ENCODE results near the gene TLR2. TPM values are rescaled to one million over a fixed set of nuclear protein-coding genes. Genes with fewer than 3 reads are reported as not detected.

Gene TLR2
- total and polyA plus RNA-seq, 2 experiments from 2014 or later = 0.63 to 1.2 TPM

DNA sequence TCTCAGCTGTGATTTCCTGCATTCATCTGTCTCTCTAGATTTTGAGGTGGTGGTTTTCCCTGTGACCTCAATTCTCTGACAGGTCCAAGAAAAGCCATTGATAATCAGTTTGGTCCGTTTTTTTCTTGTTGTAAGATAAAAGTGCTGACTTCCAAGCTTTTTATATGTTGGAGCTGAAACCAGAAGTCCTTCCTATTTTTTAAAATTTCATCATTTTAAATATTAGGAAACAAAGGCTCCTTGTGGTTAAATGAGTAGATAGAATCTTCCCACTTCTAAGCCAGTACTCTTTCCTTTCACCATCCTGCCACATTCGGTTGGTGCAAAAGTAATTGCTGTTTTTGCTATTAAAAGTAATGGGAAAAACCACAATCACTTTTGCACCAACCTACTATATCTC lies 57.5 kb downstream of the TLR2 start:
- Histone ChIP-seq H3K36me3 (ENCODE audit: insufficient read depth) (no peaks in the 10 kb centered on the region; the same call in 1 of the 2 replicates), H3K79me2 (replicated peaks; ENCODE audit: insufficient read depth) (no peaks in the 10 kb centered on the region), H3K4me1 (ENCODE audit: insufficient read depth) (no peaks in the 10 kb centered on the region), H4K20me1 (replicated peaks; ENCODE audit: insufficient read depth) (no peaks in the 10 kb centered on the region; the same call in 1 of the 2 replicates), H3K4me2 (no peak overlapping the region), H3K4me3 (no peak overlapping the region), H3K27me3 (ENCODE audit: insufficient read depth) (no peaks in the 10 kb centered on the region), H3F3A (replicated peaks; ENCODE audit: low read depth) (no peaks in the 10 kb centered on the region), H3K27ac (ENCODE audit: low read depth) (no peak overlapping the region), H3K9me2 (ENCODE audit: insufficient read depth) (0 out of 2 replicates have a peak, but pooled peaks cover 4% of the 10 kb centered on the region), H2AFZ (no peak overlapping the region)
- H3K27me3 Mint-ChIP-seq (ENCODE audit: insufficient read depth, low read depth, poor library complexity) = peaks cover 4% of the 10 kb centered on the region
- H3K9me3 Mint-ChIP-seq = peaks cover 6% of the 10 kb centered on the region; the same call in 1 of the 3 replicates
- TF ChIP-seq JUNB (IDR thresholded peaks at IDR 0.05; ENCODE audit: unreplicated experiment) (no peak), ZNF114 (CRISPR knock-in tag; IDR thresholded peaks at IDR 0.05) (no peak)
- no peak overlapping the region for H3K4me3 Mint-ChIP-seq
- H3K27ac Mint-ChIP-seq = no peak overlapping the region
- ATAC-seq (no peak), DNase-seq (ENCODE audit: low spot score) (no peak)
- H3K36me3 Mint-ChIP-seq (ENCODE audit: low read depth) = peaks cover 21% of the 10 kb centered on the region
- no peaks in the 10 kb centered on the region for H3K4me1 Mint-ChIP-seq

DNA sequence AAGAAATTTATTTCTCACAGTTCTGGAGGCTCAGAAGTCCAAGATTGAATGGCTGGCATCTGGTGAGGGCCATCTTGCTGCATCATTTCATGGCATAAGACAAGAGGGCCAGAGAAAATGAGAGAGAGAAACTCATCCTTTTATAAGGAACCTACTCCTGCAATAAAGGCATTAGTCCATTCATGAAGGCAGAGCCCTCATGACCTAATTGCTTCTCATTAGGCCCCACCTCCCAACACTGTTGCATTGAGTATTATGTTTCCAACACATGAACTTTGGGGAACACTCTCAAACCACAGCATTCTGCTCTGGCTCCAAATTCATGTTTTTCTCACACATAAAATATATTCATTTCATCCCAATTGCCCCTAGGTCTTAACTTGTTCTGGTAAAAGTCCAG lies 61.6 kb downstream of the TLR2 start:
- DNase-seq (ENCODE audit: low spot score) (no peak), ATAC-seq (no peak)
- peaks cover 19% of the 10 kb centered on the region for H3K36me3 Mint-ChIP-seq (ENCODE audit: low read depth)
- H3K4me2 ChIP-seq = no peak overlapping the region
- H3K4me3 ChIP-seq = no peak overlapping the region
- no peak overlapping the region for H3K27ac ChIP-seq (ENCODE audit: low read depth)
- H3K4me1 Mint-ChIP-seq = 0 out of 3 replicates have a peak, but pooled peaks cover 2% of the 10 kb centered on the region
- no peaks in the 10 kb centered on the region for H3K4me1 ChIP-seq (ENCODE audit: insufficient read depth)
- H3K36me3 ChIP-seq (ENCODE audit: insufficient read depth) = no peaks in the 10 kb centered on the region; the same call in 1 of the 2 replicates
- H3K27ac Mint-ChIP-seq = no peak overlapping the region
- H4K20me1 ChIP-seq (replicated peaks; ENCODE audit: insufficient read depth) = no peaks in the 10 kb centered on the region
- peaks cover 6% of the 10 kb centered on the region; the same call in 1 of the 3 replicates for H3K9me3 Mint-ChIP-seq
- no peaks in the 10 kb centered on the region for H3K27me3 ChIP-seq (ENCODE audit: insufficient read depth)
- no peak overlapping the region for H3K4me3 Mint-ChIP-seq
- H2AFZ ChIP-seq = no peak overlapping the region
- H3K9me2 ChIP-seq (ENCODE audit: insufficient read depth) = 0 out of 2 replicates have a peak, but pooled peaks cover 4% of the 10 kb centered on the region
- H3K79me2 ChIP-seq (replicated peaks; ENCODE audit: insufficient read depth) = no peaks in the 10 kb centered on the region
- no peaks in the 10 kb centered on the region for H3F3A ChIP-seq (replicated peaks; ENCODE audit: low read depth)
- H3K27me3 Mint-ChIP-seq (ENCODE audit: insufficient read depth, low read depth, poor library complexity) = peaks cover under 1% of the 10 kb centered on the region
- no peak for TF ChIP-seq JUNB (IDR thresholded peaks at IDR 0.05; ENCODE audit: unreplicated experiment)
- no peak for TF ChIP-seq STAT1 (IDR thresholded peaks at IDR 0.05; ENCODE audit: unreplicated experiment)
- TF ChIP-seq POLR2AphosphoS5 (IDR thresholded peaks at IDR 0.05; ENCODE audit: low read depth) = no peak
- TF ChIP-seq EZH2 (IDR thresholded peaks at IDR 0.05; ENCODE audit: low read depth, unreplicated experiment) = no peak
- TF ChIP-seq, protein P1, sequence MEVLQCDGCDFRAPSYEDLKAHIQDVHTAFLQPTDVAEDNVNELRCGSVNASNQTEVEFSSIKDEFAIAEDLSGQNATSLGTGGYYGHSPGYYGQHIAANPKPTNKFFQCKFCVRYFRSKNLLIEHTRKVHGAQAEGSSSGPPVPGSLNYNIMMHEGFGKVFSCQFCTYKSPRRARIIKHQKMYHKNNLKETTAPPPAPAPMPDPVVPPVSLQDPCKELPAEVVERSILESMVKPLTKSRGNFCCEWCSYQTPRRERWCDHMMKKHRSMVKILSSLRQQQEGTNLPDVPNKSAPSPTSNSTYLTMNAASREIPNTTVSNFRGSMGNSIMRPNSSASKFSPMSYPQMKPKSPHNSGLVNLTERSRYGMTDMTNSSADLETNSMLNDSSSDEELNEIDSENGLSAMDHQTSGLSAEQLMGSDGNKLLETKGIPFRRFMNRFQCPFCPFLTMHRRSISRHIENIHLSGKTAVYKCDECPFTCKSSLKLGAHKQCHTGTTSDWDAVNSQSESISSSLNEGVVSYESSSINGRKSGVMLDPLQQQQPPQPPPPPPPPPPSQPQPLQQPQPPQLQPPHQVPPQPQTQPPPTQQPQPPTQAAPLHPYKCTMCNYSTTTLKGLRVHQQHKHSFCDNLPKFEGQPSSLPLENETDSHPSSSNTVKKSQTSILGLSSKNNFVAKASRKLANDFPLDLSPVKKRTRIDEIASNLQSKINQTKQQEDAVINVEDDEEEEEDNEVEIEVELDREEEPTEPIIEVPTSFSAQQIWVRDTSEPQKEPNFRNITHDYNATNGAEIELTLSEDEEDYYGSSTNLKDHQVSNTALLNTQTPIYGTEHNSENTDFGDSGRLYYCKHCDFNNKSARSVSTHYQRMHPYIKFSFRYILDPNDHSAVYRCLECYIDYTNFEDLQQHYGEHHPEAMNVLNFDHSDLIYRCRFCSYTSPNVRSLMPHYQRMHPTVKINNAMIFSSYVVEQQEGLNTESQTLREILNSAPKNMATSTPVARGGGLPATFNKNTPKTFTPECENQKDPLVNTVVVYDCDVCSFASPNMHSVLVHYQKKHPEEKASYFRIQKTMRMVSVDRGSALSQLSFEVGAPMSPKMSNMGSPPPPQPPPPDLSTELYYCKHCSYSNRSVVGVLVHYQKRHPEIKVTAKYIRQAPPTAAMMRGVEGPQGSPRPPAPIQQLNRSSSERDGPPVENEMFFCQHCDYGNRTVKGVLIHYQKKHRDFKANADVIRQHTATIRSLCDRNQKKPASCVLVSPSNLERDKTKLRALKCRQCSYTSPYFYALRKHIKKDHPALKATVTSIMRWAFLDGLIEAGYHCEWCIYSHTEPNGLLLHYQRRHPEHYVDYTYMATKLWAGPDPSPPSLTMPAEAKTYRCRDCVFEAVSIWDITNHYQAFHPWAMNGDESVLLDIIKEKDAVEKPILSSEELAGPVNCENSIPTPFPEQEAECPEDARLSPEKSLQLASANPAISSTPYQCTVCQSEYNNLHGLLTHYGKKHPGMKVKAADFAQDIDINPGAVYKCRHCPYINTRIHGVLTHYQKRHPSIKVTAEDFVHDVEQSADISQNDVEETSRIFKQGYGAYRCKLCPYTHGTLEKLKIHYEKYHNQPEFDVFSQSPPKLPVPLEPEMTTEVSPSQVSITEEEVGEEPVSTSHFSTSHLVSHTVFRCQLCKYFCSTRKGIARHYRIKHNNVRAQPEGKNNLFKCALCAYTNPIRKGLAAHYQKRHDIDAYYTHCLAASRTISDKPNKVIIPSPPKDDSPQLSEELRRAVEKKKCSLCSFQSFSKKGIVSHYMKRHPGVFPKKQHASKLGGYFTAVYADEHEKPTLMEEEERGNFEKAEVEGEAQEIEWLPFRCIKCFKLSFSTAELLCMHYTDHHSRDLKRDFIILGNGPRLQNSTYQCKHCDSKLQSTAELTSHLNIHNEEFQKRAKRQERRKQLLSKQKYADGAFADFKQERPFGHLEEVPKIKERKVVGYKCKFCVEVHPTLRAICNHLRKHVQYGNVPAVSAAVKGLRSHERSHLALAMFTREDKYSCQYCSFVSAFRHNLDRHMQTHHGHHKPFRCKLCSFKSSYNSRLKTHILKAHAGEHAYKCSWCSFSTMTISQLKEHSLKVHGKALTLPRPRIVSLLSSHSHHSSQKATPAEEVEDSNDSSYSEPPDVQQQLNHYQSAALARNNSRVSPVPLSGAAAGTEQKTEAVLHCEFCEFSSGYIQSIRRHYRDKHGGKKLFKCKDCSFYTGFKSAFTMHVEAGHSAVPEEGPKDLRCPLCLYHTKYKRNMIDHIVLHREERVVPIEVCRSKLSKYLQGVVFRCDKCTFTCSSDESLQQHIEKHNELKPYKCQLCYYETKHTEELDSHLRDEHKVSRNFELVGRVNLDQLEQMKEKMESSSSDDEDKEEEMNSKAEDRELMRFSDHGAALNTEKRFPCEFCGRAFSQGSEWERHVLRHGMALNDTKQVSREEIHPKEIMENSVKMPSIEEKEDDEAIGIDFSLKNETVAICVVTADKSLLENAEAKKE (CRISPR knock-in tag; IDR thresholded peaks at IDR 0.05) = no peak
- no peak for TF ChIP-seq EZH2phosphoT487 (IDR thresholded peaks at IDR 0.05; ENCODE audit: unreplicated experiment)
- TF ChIP-seq, protein P2, sequence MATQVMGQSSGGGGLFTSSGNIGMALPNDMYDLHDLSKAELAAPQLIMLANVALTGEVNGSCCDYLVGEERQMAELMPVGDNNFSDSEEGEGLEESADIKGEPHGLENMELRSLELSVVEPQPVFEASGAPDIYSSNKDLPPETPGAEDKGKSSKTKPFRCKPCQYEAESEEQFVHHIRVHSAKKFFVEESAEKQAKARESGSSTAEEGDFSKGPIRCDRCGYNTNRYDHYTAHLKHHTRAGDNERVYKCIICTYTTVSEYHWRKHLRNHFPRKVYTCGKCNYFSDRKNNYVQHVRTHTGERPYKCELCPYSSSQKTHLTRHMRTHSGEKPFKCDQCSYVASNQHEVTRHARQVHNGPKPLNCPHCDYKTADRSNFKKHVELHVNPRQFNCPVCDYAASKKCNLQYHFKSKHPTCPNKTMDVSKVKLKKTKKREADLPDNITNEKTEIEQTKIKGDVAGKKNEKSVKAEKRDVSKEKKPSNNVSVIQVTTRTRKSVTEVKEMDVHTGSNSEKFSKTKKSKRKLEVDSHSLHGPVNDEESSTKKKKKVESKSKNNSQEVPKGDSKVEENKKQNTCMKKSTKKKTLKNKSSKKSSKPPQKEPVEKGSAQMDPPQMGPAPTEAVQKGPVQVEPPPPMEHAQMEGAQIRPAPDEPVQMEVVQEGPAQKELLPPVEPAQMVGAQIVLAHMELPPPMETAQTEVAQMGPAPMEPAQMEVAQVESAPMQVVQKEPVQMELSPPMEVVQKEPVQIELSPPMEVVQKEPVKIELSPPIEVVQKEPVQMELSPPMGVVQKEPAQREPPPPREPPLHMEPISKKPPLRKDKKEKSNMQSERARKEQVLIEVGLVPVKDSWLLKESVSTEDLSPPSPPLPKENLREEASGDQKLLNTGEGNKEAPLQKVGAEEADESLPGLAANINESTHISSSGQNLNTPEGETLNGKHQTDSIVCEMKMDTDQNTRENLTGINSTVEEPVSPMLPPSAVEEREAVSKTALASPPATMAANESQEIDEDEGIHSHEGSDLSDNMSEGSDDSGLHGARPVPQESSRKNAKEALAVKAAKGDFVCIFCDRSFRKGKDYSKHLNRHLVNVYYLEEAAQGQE (IDR thresholded peaks at IDR 0.05; ENCODE audit: unreplicated experiment) = no peak
- TF ChIP-seq, protein P3, sequence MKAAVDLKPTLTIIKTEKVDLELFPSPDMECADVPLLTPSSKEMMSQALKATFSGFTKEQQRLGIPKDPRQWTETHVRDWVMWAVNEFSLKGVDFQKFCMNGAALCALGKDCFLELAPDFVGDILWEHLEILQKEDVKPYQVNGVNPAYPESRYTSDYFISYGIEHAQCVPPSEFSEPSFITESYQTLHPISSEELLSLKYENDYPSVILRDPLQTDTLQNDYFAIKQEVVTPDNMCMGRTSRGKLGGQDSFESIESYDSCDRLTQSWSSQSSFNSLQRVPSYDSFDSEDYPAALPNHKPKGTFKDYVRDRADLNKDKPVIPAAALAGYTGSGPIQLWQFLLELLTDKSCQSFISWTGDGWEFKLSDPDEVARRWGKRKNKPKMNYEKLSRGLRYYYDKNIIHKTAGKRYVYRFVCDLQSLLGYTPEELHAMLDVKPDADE (IDR thresholded peaks at IDR 0.05) = no peak
- no peak for TF ChIP-seq CREB1 (CRISPR knock-in tag; IDR thresholded peaks at IDR 0.05; ENCODE audit: low read depth)
- no peak for TF ChIP-seq ZNF114 (CRISPR knock-in tag; IDR thresholded peaks at IDR 0.05)

Measured in GM23338 (cell line).